HepG2 (cell line): Measurements from ENCODE around the gene NELFB. TPM values are rescaled to one million over a fixed set of nuclear protein-coding genes. Genes with fewer than 3 reads are reported as not detected.

Source experiments
- KDM3A ChIP-seq: IDR thresholded peaks from 2 replicates; pipeline ENCODE4 v1.6.1; 2018; ENCODE audit warnings: low read depth, missing compliant biosample characterization
- KLF12 ChIP-seq: sonication (generic); formaldehyde crosslinking; IDR thresholded peaks from 2 replicates; pipeline ENCODE4 v1.4.0; 2020; ENCODE audit warnings: missing genetic modification reagents, borderline replicate concordance
- MTF2 ChIP-seq: sonication (generic); formaldehyde crosslinking; IDR thresholded peaks from 2 replicates; pipeline ENCODE4 v1.5.0; 2020; ENCODE audit warnings: missing genetic modification reagents, borderline replicate concordance
- RARA ChIP-seq: IDR thresholded peaks from 2 replicates; pipeline ENCODE4 v1.6.1; 2016; ENCODE audit warnings: missing genetic modification reagents, missing compliant biosample characterization
- REPIN1 ChIP-seq: sonication (generic); formaldehyde crosslinking; IDR thresholded peaks from 2 replicates; pipeline ENCODE4 v1.8.0; 2022; ENCODE audit warnings: missing genetic modification reagents, low read depth, mild to moderate bottlenecking, borderline replicate concordance
- SALL1 ChIP-seq: sonication (generic); formaldehyde crosslinking; IDR thresholded peaks from 2 replicates; pipeline ENCODE4 v1.8.0; 2022; ENCODE audit warnings: mild to moderate bottlenecking, missing genetic modification reagents
- SATB2 ChIP-seq: sonication (generic); formaldehyde crosslinking; IDR thresholded peaks from 2 replicates; pipeline ENCODE4 v1.5.0; 2020; ENCODE audit warnings: missing genetic modification reagents
- SRSF9 ChIP-seq: fragments of 200-400 bp; formaldehyde crosslinking; IDR thresholded peaks from 2 replicates; pipeline ENCODE4 v1.6.1; 2018; ENCODE audit warnings: borderline replicate concordance, mild to moderate bottlenecking, low read depth, low read length; ENCODE audit not compliant: insufficient read depth, poor library complexity, severe bottlenecking
- SRY ChIP-seq: sonication (generic); formaldehyde crosslinking; IDR thresholded peaks from 2 replicates; pipeline ENCODE4 v1.8.0; 2022; ENCODE audit warnings: mild to moderate bottlenecking, missing genetic modification reagents
- ZC3H13 ChIP-seq: sonication (generic); formaldehyde crosslinking; IDR thresholded peaks from 2 replicates; pipeline ENCODE4 v1.8.1; 2023; ENCODE audit warnings: mild to moderate bottlenecking, missing genetic modification reagents, moderate library complexity
- ZFP36L2 ChIP-seq: sonication (generic); formaldehyde crosslinking; IDR thresholded peaks from 2 replicates; pipeline ENCODE4 v1.4.0; 2020; ENCODE audit warnings: missing genetic modification reagents
- ZFP82 ChIP-seq: sonication (generic); formaldehyde crosslinking; IDR thresholded peaks from 2 replicates; pipeline ENCODE4 v1.5.1; 2020; ENCODE audit warnings: mild to moderate bottlenecking, missing genetic modification reagents, borderline replicate concordance
- ZNF292 ChIP-seq: sonication (generic); formaldehyde crosslinking; IDR thresholded peaks from 2 replicates; pipeline ENCODE4 v1.8.1; 2022; ENCODE audit warnings: mild to moderate bottlenecking, low read depth, missing genetic modification reagents, borderline replicate concordance
- ZNF296 ChIP-seq: sonication (generic); formaldehyde crosslinking; conservative IDR thresholded peaks from 2 replicates; pipeline ENCODE4 v1.5.0; 2020; ENCODE audit warnings: mild to moderate bottlenecking, missing genetic modification reagents
- ZNF577 ChIP-seq: sonication (generic); formaldehyde crosslinking; IDR thresholded peaks from 2 replicates; pipeline ENCODE4 v1.4.0; 2020; ENCODE audit warnings: mild to moderate bottlenecking, low read depth, missing genetic modification reagents, borderline replicate concordance
- ZNF788 ChIP-seq: sonication (generic); formaldehyde crosslinking; IDR thresholded peaks from 2 replicates; pipeline ENCODE4 v1.5.0; 2020; ENCODE audit warnings: mild to moderate bottlenecking, missing genetic modification reagents, borderline replicate concordance
- ZSCAN30 ChIP-seq: sonication (generic); formaldehyde crosslinking; IDR thresholded peaks from 2 replicates; pipeline ENCODE4 v1.5.0; 2020; ENCODE audit warnings: mild to moderate bottlenecking, missing genetic modification reagents
- polyA plus RNA-seq, 8 experiments: library from polyadenylated mRNA; depleted of rRNA in 3 of 8; stranded (reverse) in 7 of 8; unstranded in 1 of 8; fragments of >200 nt; fragmentation: Illumina TruSeq in 4 of 8; extraction: Trizol in 4 of 8; gene quantifications; 2 replicates each; pipeline versions ENCODE4 v1.2.1 to v1.2.3, GENCODE V29; 2011 to 2016; ENCODE audit warnings: low read depth in 4 of 8, missing spikeins in 1 of 8, mixed read lengths in 1 of 8; ENCODE audit not compliant: insufficient read depth in 1 of 8
- total RNA-seq, 5 experiments: library from RNA; depleted of rRNA; stranded (reverse); fragments of >200 nt; fragmentation: Illumina TruSeq; extraction: Trizol; gene quantifications; 2 replicates each; pipeline ENCODE4 v1.2.3, GENCODE V29; 2016; ENCODE audit warnings: low read depth in 1 of 5
- TF ChIP-seq, protein P1 (sequence below): sonication (generic); formaldehyde crosslinking; IDR thresholded peaks from 2 replicates; pipeline ENCODE4 v1.4.0; 2020; ENCODE audit warnings: missing genetic modification reagents
- TF ChIP-seq, protein P2 (sequence below): sonication (generic); formaldehyde crosslinking; IDR thresholded peaks from 2 replicates; pipeline ENCODE4 v1.4.0; 2020; ENCODE audit warnings: missing genetic modification reagents, mild to moderate bottlenecking, borderline replicate concordance
- TF ChIP-seq, protein P3 (sequence below): sonication (generic); formaldehyde crosslinking; IDR thresholded peaks from 2 replicates; pipeline ENCODE4; 2020; ENCODE audit warnings: missing genetic modification reagents, mild to moderate bottlenecking, borderline replicate concordance

NELFB gene
- total and polyA plus RNA-seq, 2 of the 13 experiments (the other 11 are each of a cell fraction or from before 2014, with no cell fraction given): 26.5 to 45.8 TPM

DNA sequence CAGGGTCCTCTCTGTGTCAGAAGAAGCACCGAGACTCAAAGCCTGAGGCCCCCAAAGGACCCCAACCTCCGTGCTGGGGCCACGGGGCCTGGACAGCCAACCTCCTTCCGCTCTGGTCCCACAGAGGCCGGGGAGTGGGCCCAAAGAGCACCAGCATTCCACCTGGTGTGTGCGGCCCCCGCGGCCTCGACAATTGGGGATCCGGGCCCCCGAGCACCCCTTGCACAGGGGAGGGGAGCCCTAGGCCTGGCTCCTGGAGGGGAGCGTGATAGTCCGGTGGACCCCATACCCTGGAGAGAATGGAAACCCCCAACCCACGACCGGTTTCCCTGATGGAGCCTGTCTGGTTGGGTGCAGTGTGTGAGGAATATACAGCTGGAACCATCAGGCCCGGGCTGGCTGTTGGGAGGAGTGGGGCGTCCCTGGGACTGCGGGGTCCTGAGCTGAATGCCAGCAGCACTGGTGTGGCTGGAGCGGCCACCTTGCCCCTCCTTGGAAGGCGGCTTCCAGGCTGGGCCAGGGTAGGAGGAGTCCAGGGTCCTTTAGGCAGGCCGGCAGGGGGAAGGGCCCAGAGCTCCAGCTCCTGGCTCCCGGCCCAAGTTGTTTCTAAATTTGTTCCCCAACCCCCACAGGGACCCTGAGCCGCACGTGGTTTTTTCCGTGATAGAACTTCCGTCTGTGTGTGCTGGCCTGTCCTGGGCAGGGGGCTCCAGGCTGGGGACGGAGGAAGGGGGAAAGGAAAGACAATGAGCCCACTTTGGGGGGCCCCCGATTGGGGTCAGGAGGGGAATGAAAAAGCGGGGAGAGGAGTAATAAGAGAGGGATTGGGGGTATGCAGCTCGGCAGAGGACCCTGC is 21.6 kb downstream of the NELFB start (continued):
- TF ChIP-seq ZC3H13 (peak; percentile 68; the same call in 1 of the 2 replicates), KDM3A (CRISPR knock-in tag) (peak; percentile 9; the same call in 1 of the 2 replicates), SATB2 (CRISPR knock-in tag) (no peak), RARA (CRISPR knock-in tag) (no peak), ZNF788 (CRISPR knock-in tag) (no peak), ZFP36L2 (CRISPR knock-in tag) (no peak), ZNF296 (no peak), REPIN1 (CRISPR knock-in tag) (no peak), ZFP82 (no peak), MTF2 (CRISPR knock-in tag) (no peak), KLF12 (CRISPR knock-in tag) (no peak), ZNF292 (no peak), SALL1 (CRISPR knock-in tag) (no peak), ZSCAN30 (CRISPR knock-in tag) (no peak), ZNF577 (no peak), SRSF9 (no peak), SRY (CRISPR knock-in tag) (no peak)
- TF ChIP-seq, protein P1, sequence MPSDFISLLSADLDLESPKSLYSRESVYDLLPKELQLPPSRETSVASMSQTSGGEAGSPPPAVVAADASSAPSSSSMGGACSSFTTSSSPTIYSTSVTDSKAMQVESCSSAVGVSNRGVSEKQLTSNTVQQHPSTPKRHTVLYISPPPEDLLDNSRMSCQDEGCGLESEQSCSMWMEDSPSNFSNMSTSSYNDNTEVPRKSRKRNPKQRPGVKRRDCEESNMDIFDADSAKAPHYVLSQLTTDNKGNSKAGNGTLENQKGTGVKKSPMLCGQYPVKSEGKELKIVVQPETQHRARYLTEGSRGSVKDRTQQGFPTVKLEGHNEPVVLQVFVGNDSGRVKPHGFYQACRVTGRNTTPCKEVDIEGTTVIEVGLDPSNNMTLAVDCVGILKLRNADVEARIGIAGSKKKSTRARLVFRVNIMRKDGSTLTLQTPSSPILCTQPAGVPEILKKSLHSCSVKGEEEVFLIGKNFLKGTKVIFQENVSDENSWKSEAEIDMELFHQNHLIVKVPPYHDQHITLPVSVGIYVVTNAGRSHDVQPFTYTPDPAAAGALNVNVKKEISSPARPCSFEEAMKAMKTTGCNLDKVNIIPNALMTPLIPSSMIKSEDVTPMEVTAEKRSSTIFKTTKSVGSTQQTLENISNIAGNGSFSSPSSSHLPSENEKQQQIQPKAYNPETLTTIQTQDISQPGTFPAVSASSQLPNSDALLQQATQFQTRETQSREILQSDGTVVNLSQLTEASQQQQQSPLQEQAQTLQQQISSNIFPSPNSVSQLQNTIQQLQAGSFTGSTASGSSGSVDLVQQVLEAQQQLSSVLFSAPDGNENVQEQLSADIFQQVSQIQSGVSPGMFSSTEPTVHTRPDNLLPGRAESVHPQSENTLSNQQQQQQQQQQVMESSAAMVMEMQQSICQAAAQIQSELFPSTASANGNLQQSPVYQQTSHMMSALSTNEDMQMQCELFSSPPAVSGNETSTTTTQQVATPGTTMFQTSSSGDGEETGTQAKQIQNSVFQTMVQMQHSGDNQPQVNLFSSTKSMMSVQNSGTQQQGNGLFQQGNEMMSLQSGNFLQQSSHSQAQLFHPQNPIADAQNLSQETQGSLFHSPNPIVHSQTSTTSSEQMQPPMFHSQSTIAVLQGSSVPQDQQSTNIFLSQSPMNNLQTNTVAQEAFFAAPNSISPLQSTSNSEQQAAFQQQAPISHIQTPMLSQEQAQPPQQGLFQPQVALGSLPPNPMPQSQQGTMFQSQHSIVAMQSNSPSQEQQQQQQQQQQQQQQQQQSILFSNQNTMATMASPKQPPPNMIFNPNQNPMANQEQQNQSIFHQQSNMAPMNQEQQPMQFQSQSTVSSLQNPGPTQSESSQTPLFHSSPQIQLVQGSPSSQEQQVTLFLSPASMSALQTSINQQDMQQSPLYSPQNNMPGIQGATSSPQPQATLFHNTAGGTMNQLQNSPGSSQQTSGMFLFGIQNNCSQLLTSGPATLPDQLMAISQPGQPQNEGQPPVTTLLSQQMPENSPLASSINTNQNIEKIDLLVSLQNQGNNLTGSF (CRISPR knock-in tag): no peak
- TF ChIP-seq, protein P2, sequence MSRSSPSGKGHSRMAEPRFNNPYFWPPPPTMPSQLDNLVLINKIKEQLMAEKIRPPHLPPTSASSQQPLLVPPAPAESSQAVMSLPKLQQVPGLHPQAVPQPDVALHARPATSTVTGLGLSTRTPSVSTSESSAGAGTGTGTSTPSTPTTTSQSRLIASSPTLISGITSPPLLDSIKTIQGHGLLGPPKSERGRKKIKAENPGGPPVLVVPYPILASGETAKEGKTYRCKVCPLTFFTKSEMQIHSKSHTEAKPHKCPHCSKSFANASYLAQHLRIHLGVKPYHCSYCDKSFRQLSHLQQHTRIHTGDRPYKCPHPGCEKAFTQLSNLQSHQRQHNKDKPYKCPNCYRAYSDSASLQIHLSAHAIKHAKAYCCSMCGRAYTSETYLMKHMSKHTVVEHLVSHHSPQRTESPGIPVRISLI (CRISPR knock-in tag): no peak
- TF ChIP-seq, protein P3, sequence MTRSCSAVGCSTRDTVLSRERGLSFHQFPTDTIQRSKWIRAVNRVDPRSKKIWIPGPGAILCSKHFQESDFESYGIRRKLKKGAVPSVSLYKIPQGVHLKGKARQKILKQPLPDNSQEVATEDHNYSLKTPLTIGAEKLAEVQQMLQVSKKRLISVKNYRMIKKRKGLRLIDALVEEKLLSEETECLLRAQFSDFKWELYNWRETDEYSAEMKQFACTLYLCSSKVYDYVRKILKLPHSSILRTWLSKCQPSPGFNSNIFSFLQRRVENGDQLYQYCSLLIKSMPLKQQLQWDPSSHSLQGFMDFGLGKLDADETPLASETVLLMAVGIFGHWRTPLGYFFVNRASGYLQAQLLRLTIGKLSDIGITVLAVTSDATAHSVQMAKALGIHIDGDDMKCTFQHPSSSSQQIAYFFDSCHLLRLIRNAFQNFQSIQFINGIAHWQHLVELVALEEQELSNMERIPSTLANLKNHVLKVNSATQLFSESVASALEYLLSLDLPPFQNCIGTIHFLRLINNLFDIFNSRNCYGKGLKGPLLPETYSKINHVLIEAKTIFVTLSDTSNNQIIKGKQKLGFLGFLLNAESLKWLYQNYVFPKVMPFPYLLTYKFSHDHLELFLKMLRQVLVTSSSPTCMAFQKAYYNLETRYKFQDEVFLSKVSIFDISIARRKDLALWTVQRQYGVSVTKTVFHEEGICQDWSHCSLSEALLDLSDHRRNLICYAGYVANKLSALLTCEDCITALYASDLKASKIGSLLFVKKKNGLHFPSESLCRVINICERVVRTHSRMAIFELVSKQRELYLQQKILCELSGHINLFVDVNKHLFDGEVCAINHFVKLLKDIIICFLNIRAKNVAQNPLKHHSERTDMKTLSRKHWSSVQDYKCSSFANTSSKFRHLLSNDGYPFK (CRISPR knock-in tag): no peak
